SK-N-SH (cell line): ENCODE results near the gene CEP41. TPM values are rescaled to one million over a fixed set of nuclear protein-coding genes. Genes with fewer than 3 reads are reported as not detected.

Experiments used
- CTCF ChIA-PET: fragments of 300-600, 350-600 bp; formaldehyde crosslinking; extraction: SDS; loops from one replicate; lab custom pipeline; 2021; lab: Yijun Ruan, JAX
- POLR2A ChIA-PET: fragments of 350-600 bp; sonication (Branson Sonifier 250); formaldehyde crosslinking; extraction: SDS; loops from one replicate; lab custom pipeline; 2020; ENCODE audit warnings: antibody characterized with exemption, inconsistent platforms; lab: Yijun Ruan, JAX
- DNase-seq: peaks from one replicate; pipeline ENCODE4 v3.0.0; 2012
- H2AFZ ChIP-seq: fragments of 200-600 bp; sonication (generic); 2 replicates; pipeline ENCODE4 v1.8.1; 2016; ENCODE audit warnings: antibody characterized with exemption, mild to moderate bottlenecking, low read depth
- H3F3A ChIP-seq: fragments of 200-600 bp; sonication (generic); replicated peaks from 2 replicates; pipeline ENCODE3; 2016; ENCODE audit warnings: antibody characterized with exemption, mild to moderate bottlenecking; ENCODE audit not compliant: insufficient read depth
- H3K27ac ChIP-seq, 2 experiments: fragments of 200-500 bp in 1 of 2; fragments of 200-600 bp in 1 of 2; sonication (Bioruptor generic) in 1 of 2; sonication (generic), shearing (Covaris generic) in 1 of 2; 2 replicates each; pipeline versions ENCODE4 v1.5.1 to v1.6.1; 2014 to 2016; ENCODE audit warnings: low read depth in 2 of 2, inconsistent platforms in 1 of 2, low read length in 1 of 2, mild to moderate bottlenecking in 1 of 2, mixed read lengths in 1 of 2
- H3K27me3 ChIP-seq: fragments of 200-600 bp; sonication (generic), shearing (Covaris generic); 2 replicates; pipeline ENCODE4 v1.6.1; 2016; ENCODE audit warnings: mixed run types; ENCODE audit not compliant: insufficient read depth
- H3K36me3 ChIP-seq, 2 experiments: fragments of 200-500 bp in 1 of 2; fragments of 200-600 bp in 1 of 2; sonication (Bioruptor generic) in 1 of 2; sonication (generic) in 1 of 2; replicated peaks in 1 of 2; 2 replicates each; pipeline versions ENCODE3 to v1.5.1; 2014 to 2016; ENCODE audit warnings: low read length in 1 of 2, mild to moderate bottlenecking in 1 of 2; ENCODE audit not compliant: insufficient read depth in 2 of 2, control insufficient read depth in 1 of 2
- H3K4me1 ChIP-seq, 2 experiments: fragments of 200-500 bp in 1 of 2; fragments of 200-600 bp in 1 of 2; sonication (Bioruptor generic) in 1 of 2; sonication (generic), shearing (Covaris generic) in 1 of 2; 2 replicates each; pipeline versions ENCODE4 v1.5.1 to v1.6.1; 2014 to 2016; ENCODE audit warnings: low read depth in 1 of 2, low read length in 1 of 2, mixed run types in 1 of 2; ENCODE audit not compliant: insufficient read depth in 2 of 2, control insufficient read depth in 1 of 2
- H3K4me2 ChIP-seq: fragments of 200-600 bp; sonication (generic), shearing (Covaris generic); 2 replicates; pipeline ENCODE4 v1.6.1; 2017; ENCODE audit warnings: mixed run types
- H3K4me3 ChIP-seq, 2 experiments: fragments of 200-500 bp in 1 of 2; fragments of 200-600 bp in 1 of 2; sonication (Bioruptor generic) in 1 of 2; sonication (generic), shearing (Covaris generic) in 1 of 2; 2 replicates each; pipeline versions ENCODE4 v1.5.1 to v1.8.1; 2014 to 2016; ENCODE audit warnings: low read depth in 2 of 2, inconsistent platforms in 1 of 2, low read length in 1 of 2, mild to moderate bottlenecking in 1 of 2, mixed read lengths in 1 of 2, moderate library complexity in 1 of 2
- H3K79me2 ChIP-seq: fragments of 200-600 bp; sonication (generic); 2 replicates; pipeline ENCODE4 v1.8.1; 2017; ENCODE audit warnings: mild to moderate bottlenecking; ENCODE audit not compliant: insufficient read depth
- H3K9ac ChIP-seq: fragments of 200-600 bp; sonication (generic); 2 replicates; pipeline ENCODE4 v1.6.1; 2017; ENCODE audit warnings: mixed run types
- H3K9me2 ChIP-seq: fragments of 200-600 bp; sonication (generic); 2 replicates; pipeline ENCODE4 v1.6.1; 2017; ENCODE audit warnings: mixed run types
- H3K9me3 ChIP-seq: fragments of 200-600 bp; sonication (generic); 2 replicates; pipeline ENCODE4 v1.6.1; 2017; ENCODE audit warnings: mixed run types, mild to moderate bottlenecking, moderate library complexity
- H4K20me1 ChIP-seq: fragments of 200-600 bp; sonication (generic); 2 replicates; pipeline ENCODE4 v1.6.1; 2017; ENCODE audit warnings: mild to moderate bottlenecking, mixed run types; ENCODE audit not compliant: insufficient read depth
- CHD2 ChIP-seq: fragments of 150-350 bp; IDR thresholded peaks from 2 replicates; pipeline ENCODE4 v1.6.1; 2018; ENCODE audit warnings: low read length; ENCODE audit not compliant: partially characterized antibody
- IRF3 ChIP-seq: fragments of 150-350 bp; IDR thresholded peaks from 2 replicates; pipeline ENCODE4 v1.6.1; 2016; ENCODE audit warnings: mild to moderate bottlenecking, low read depth, low read length
- JUND ChIP-seq: IDR thresholded peaks from 2 replicates; pipeline ENCODE4 v1.4.0; 2012
- MAX ChIP-seq: IDR thresholded peaks from 2 replicates; pipeline ENCODE4 v1.4.0; 2012; ENCODE audit warnings: low read depth
- MXI1 ChIP-seq: IDR thresholded peaks from 2 replicates; pipeline ENCODE4 v1.6.1; 2012; ENCODE audit warnings: mild to moderate bottlenecking, low read depth, low read length, improper control_type of control experiment
- NFIC ChIP-seq: IDR thresholded peaks from 2 replicates; pipeline ENCODE4 v1.4.0; 2012; ENCODE audit warnings: borderline replicate concordance
- NRF1 ChIP-seq: IDR thresholded peaks from 2 replicates; pipeline ENCODE4 v1.6.1; 2012; ENCODE audit warnings: low read depth, mild to moderate bottlenecking, low read length
- POLR2AphosphoS5 ChIP-seq: IDR thresholded peaks from 2 replicates; pipeline ENCODE4 v1.6.1; 2012; ENCODE audit warnings: low read depth, low read length
- RCOR1 ChIP-seq: fragments of 150-350 bp; IDR thresholded peaks from 2 replicates; pipeline ENCODE4 v1.6.1; 2017; ENCODE audit warnings: antibody characterized with exemption, low read length
- REST ChIP-seq: IDR thresholded peaks from 2 replicates; pipeline ENCODE4 v1.6.1; 2012; ENCODE audit warnings: mild to moderate bottlenecking, low read depth, low read length, moderate library complexity
- RFX5 ChIP-seq: IDR thresholded peaks from 2 replicates; pipeline ENCODE4 v1.6.1; 2012; ENCODE audit warnings: mild to moderate bottlenecking, improper control_type of control experiment, low read length
- TAF1 ChIP-seq: IDR thresholded peaks from 2 replicates; pipeline ENCODE4 v1.6.1; 2012; ENCODE audit warnings: low read depth, mild to moderate bottlenecking, low read length, moderate library complexity, borderline replicate concordance
- USF2 ChIP-seq: fragments of 150-350 bp; IDR thresholded peaks from 2 replicates; pipeline ENCODE4 v1.6.1; 2017; ENCODE audit warnings: antibody characterized with exemption, low read length, low read depth, borderline replicate concordance
- WGBS: methylation state at CpG from one replicate; pipeline ENCODE4 v1.1.6; 2017; ENCODE audit warnings: low lambda C conversion rate; 5-methylcytosine and 5-hydroxymethylcytosine counted together
- polyA plus RNA-seq, 3 experiments: library from polyadenylated mRNA; depleted of rRNA; stranded (reverse); fragments of >200 nt; gene quantifications; 2 replicates each; pipeline ENCODE4 v1.2.3, GENCODE V29; 2012

CEP41 gene
- polyA plus RNA-seq, 1 of the 3 experiments (the other 2 are of a cell fraction), result 20.9 TPM

GRCh38 chr7:130350945-130351790 lies 89.6 kb downstream of the CEP41 start:
- CTCF ChIA-PET, result interaction anchor here (1.0 kb wide), 1 partner anchor 67 kb away, joined by 3 read pairs; no protein-coding TSS in a partner anchor
- WGBS, result 94% methylated on average over 20 of the region's 20 CpGs
- Histone ChIP-seq H3K9me2 (no peaks in the 10 kb centered on the region), H3K27ac (no peak overlapping the region), H2AFZ (no peak overlapping the region), H4K20me1 (no peaks in the 10 kb centered on the region), H3K27me3 (no peaks in the 10 kb centered on the region), H3K9me3 (no peaks in the 10 kb centered on the region), H3F3A (peaks cover 13% of the 10 kb centered on the region), H3K36me3 (no peaks in the 10 kb centered on the region), H3K4me3 (no peak overlapping the region), H3K9ac (no peak overlapping the region), H3K4me2 (no peak overlapping the region), H3K4me1 (peaks cover 10 to 21% of the 10 kb centered on the region in 2 experiments; a peak in 3 of 4 replicates), H3K79me2 (no peaks in the 10 kb centered on the region)
- POLR2A ChIA-PET, result no interaction called here
- DNase-seq, result peak; percentile 18
- TF ChIP-seq REST (no peak), MAX (no peak), RCOR1 (no peak), RFX5 (no peak), CHD2 (no peak), POLR2AphosphoS5 (no peak), JUND (no peak), NFIC (no peak), USF2 (no peak), NRF1 (no peak), IRF3 (no peak), MXI1 (no peak), TAF1 (no peak)
